SU-DHL-6 (cell line): ENCODE results near the gene ABHD2.

Experiments used
- EZH2phosphoT487 ChIP-seq: fragments of 200-600 bp; sonication (generic), shearing (Covaris generic); conservative IDR thresholded peaks from 2 replicates; pipeline ENCODE4 v1.6.1; 2018; ENCODE audit warnings: mild to moderate bottlenecking, antibody characterized with exemption, low read length, moderate library complexity, mixed read lengths
- TF ChIP-seq, protein P1 (sequence below): fragments of 200-600 bp; sonication (generic); IDR thresholded peaks from one replicate; pipeline ENCODE4 v1.5.1; 2017; ENCODE audit warnings: antibody characterized with exemption, mild to moderate bottlenecking, low read length, moderate library complexity; ENCODE audit not compliant: insufficient read depth, poor library complexity, severe bottlenecking

- TF ChIP-seq, protein P1, sequence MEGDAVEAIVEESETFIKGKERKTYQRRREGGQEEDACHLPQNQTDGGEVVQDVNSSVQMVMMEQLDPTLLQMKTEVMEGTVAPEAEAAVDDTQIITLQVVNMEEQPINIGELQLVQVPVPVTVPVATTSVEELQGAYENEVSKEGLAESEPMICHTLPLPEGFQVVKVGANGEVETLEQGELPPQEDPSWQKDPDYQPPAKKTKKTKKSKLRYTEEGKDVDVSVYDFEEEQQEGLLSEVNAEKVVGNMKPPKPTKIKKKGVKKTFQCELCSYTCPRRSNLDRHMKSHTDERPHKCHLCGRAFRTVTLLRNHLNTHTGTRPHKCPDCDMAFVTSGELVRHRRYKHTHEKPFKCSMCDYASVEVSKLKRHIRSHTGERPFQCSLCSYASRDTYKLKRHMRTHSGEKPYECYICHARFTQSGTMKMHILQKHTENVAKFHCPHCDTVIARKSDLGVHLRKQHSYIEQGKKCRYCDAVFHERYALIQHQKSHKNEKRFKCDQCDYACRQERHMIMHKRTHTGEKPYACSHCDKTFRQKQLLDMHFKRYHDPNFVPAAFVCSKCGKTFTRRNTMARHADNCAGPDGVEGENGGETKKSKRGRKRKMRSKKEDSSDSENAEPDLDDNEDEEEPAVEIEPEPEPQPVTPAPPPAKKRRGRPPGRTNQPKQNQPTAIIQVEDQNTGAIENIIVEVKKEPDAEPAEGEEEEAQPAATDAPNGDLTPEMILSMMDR: no peak
- no peak for TF ChIP-seq EZH2phosphoT487
Measured at GRCh38 chr15:89195836-89196235, 107.6 kb downstream of the ABHD2 start.
